Panc1 (cell line): ENCODE measurements around the gene GALNT14. TPM values are rescaled to one million over a fixed set of nuclear protein-coding genes. Genes with fewer than 3 reads are reported as not detected.

Experiments
- ATAC-seq: fragments of 200-7000 bp; cut with Tn5 transposase; 2 replicates; pipeline ENCODE4 v1.9.1; 2020; ENCODE audit warnings: mild to moderate bottlenecking, moderate library complexity
- BruUV-seq: library from RNA; stranded (reverse); fragments of 400-500 nt; replicated peaks from 2 replicates; lab custom pipeline; 2021; lab: Mats Ljungman, UMichigan
- CTCF ChIA-PET: fragments of 300-600 bp; sonication (Branson Sonifier 250); formaldehyde crosslinking; loops from one replicate; lab custom pipeline; 2022; ENCODE audit warnings: antibody characterized with exemption; lab: Charles Lee
- POLR2A ChIA-PET: fragments of 300-600 bp; sonication (Branson Sonifier 250); formaldehyde crosslinking; loops from one replicate; lab custom pipeline; 2022; ENCODE audit warnings: antibody characterized with exemption; lab: Charles Lee
- DNase-seq: peaks from one replicate; pipeline ENCODE4 v3.0.0-alpha.2; 2010; ENCODE audit warnings: low read depth, low spot score
- H3K27ac ChIP-seq: 2 replicates; pipeline ENCODE4 v1.5.1; 2011; ENCODE audit warnings: mild to moderate bottlenecking, low read length, inconsistent platforms
- H3K27me3 ChIP-seq: fragments of 200-500 bp; sonication (Bioruptor generic); 2 replicates; pipeline ENCODE4 v1.6.0; 2014; ENCODE audit warnings: low read length, inconsistent platforms; ENCODE audit not compliant: control insufficient read depth, insufficient read depth
- H3K36me3 ChIP-seq: fragments of 200-500 bp; sonication (Bioruptor generic); 2 replicates; pipeline ENCODE4 v1.5.1; 2014; ENCODE audit warnings: inconsistent platforms, mild to moderate bottlenecking, low read length, moderate library complexity; ENCODE audit not compliant: control insufficient read depth, insufficient read depth
- H3K4me1 ChIP-seq: 2 replicates; pipeline ENCODE4 v1.5.1; 2011; ENCODE audit warnings: inconsistent platforms, mild to moderate bottlenecking, low read length, moderate library complexity; ENCODE audit not compliant: control insufficient read depth, insufficient read depth
- H3K4me3 ChIP-seq, 2 experiments: 2 replicates each; pipeline ENCODE4 v1.5.1; 2011 to 2012; ENCODE audit warnings: low read depth in 2 of 2, low read length in 2 of 2, mild to moderate bottlenecking in 2 of 2, inconsistent platforms in 1 of 2, moderate library complexity in 1 of 2
- H3K9me3 ChIP-seq: fragments of 200-500 bp; sonication (Bioruptor generic); 2 replicates; pipeline ENCODE4 v1.5.1; 2014; ENCODE audit warnings: low read depth, mild to moderate bottlenecking, inconsistent platforms, low read length, moderate library complexity; ENCODE audit not compliant: control insufficient read depth, insufficient read depth
- CTCF ChIP-seq: fragments of 450-650 bp; IDR thresholded peaks from 2 replicates; pipeline ENCODE4 v1.5.1; 2017; ENCODE audit warnings: mild to moderate bottlenecking
- POLR2AphosphoS5 ChIP-seq: IDR thresholded peaks from 2 replicates; pipeline ENCODE4 v1.6.1; 2012; ENCODE audit warnings: mild to moderate bottlenecking, low read depth, low read length, moderate library complexity
- SIN3A ChIP-seq: IDR thresholded peaks from 2 replicates; pipeline ENCODE4 v1.6.1; 2012; ENCODE audit warnings: low read depth, mild to moderate bottlenecking, low read length, moderate library complexity, borderline replicate concordance; ENCODE audit not compliant: insufficient read depth
- TCF7L2 ChIP-seq: IDR thresholded peaks from 2 replicates; pipeline ENCODE4 v1.6.1; 2011; ENCODE audit warnings: mild to moderate bottlenecking, low read depth, low read length, inconsistent platforms
- in situ Hi-C: cut with HindIII; loops from 2 replicates; pipeline ENCODE4 v1.10.0; 2016; ENCODE audit warnings: low sequenced_read_pairs, low pct_unique_long_range_greater_than_20kb
- intact Hi-C: fragments of 100-400 bp; cut with micrococcal nuclease; formaldehyde crosslinking; loops from one replicate; pipeline ENCODE4 v1.10.0; 2022; ENCODE audit not compliant: unreplicated experiment
- total RNA-seq: library from RNA; stranded (reverse); gene quantifications from one replicate; pipeline ENCODE4 v1.2.1, GENCODE V29; 2021; ENCODE audit not compliant: unreplicated experiment
- TF ChIP-seq, protein P1 (sequence below), 2 experiments: IDR thresholded peaks; 2 replicates each; pipeline ENCODE4 v1.6.1; 2011 to 2012; ENCODE audit warnings: low read depth in 2 of 2, control low read depth in 1 of 2, low read length in 1 of 2, mild to moderate bottlenecking in 1 of 2, moderate library complexity in 1 of 2; ENCODE audit not compliant: insufficient read depth in 1 of 2

Gene GALNT14
- total RNA-seq, 1 experiment from 2014 or later: 0.67 TPM

DNA sequence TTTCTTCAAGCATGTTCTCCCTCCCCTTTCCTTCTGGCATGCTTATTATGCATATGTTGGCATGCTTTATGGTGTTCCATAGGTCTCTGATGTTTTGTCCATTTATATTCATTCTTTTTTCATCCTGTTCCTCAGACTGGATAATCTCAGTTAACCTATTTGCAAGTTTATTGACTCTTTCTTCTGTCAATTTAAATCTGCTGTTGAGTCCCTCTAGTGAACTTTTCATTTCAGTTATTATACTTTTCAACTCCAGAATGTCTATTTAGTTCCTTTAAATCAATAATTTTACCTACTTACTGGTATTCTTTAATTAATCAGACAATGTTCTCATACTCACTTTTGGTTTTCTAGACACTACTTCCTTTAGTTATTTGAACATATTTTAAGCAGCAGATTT, 101.2 kb downstream of the GALNT14 start:
- no peak overlapping the region for H3K4me3 ChIP-seq
- no peak for DNase-seq
- TF ChIP-seq, protein P1, sequence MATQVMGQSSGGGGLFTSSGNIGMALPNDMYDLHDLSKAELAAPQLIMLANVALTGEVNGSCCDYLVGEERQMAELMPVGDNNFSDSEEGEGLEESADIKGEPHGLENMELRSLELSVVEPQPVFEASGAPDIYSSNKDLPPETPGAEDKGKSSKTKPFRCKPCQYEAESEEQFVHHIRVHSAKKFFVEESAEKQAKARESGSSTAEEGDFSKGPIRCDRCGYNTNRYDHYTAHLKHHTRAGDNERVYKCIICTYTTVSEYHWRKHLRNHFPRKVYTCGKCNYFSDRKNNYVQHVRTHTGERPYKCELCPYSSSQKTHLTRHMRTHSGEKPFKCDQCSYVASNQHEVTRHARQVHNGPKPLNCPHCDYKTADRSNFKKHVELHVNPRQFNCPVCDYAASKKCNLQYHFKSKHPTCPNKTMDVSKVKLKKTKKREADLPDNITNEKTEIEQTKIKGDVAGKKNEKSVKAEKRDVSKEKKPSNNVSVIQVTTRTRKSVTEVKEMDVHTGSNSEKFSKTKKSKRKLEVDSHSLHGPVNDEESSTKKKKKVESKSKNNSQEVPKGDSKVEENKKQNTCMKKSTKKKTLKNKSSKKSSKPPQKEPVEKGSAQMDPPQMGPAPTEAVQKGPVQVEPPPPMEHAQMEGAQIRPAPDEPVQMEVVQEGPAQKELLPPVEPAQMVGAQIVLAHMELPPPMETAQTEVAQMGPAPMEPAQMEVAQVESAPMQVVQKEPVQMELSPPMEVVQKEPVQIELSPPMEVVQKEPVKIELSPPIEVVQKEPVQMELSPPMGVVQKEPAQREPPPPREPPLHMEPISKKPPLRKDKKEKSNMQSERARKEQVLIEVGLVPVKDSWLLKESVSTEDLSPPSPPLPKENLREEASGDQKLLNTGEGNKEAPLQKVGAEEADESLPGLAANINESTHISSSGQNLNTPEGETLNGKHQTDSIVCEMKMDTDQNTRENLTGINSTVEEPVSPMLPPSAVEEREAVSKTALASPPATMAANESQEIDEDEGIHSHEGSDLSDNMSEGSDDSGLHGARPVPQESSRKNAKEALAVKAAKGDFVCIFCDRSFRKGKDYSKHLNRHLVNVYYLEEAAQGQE (IDR thresholded peaks at IDR 0.05; ENCODE audit: insufficient read depth in 1 of 2, low read depth in 2 of 2, low read length in 1 of 2): no peak
- ChIA-PET POLR2A (no interaction called here), CTCF (no interaction called here)
- H3K27ac ChIP-seq: no peak overlapping the region
- H3K36me3 ChIP-seq: no peaks in the 10 kb centered on the region
- no peak for ATAC-seq
- 0 out of 2 replicates have a peak, but pooled peaks cover 8% of the 10 kb centered on the region for H3K9me3 ChIP-seq
- BruUV-seq: no TSS peak
- intact Hi-C loops (no loop called here), in situ Hi-C loops (no loop called here)
- no peaks in the 10 kb centered on the region for H3K27me3 ChIP-seq
- H3K4me1 ChIP-seq: no peaks in the 10 kb centered on the region

GRCh38 chr2:31033032-31033431, 105.2 kb downstream of the GALNT14 start:
- intact Hi-C loops: no loop called here
- BruUV-seq: no TSS peak
- H3K4me1 ChIP-seq: no peaks in the 10 kb centered on the region
- ATAC-seq: no peak
- no peak overlapping the region for H3K4me3 ChIP-seq
- 0 out of 2 replicates have a peak, but pooled peaks cover 8% of the 10 kb centered on the region for H3K9me3 ChIP-seq
- H3K27ac ChIP-seq: no peak overlapping the region
- no peak for DNase-seq
- POLR2A ChIA-PET: no interaction called here
- in situ Hi-C loops: no loop called here
- no peaks in the 10 kb centered on the region for H3K36me3 ChIP-seq
- no peaks in the 10 kb centered on the region for H3K27me3 ChIP-seq
- CTCF ChIA-PET: no interaction called here
- TF ChIP-seq, protein P1 (IDR thresholded peaks at IDR 0.05; ENCODE audit: insufficient read depth in 1 of 2, low read depth in 2 of 2, low read length in 1 of 2): no peak
- TF ChIP-seq CTCF (no peak), POLR2AphosphoS5 (no peak), SIN3A (no peak), TCF7L2 (no peak)
